H1 (cell line): ENCODE measurements around the gene HLA-DOB. TPM values are rescaled to one million over a fixed set of nuclear protein-coding genes. Genes with fewer than 3 reads are reported as not detected.
A peak's percentile ranks its signal among the peaks of the same experiment; 100 is the strongest.

Source experiments
- CTCF ChIA-PET: fragments of 300-600 bp; sonication (Branson Sonifier 250); formaldehyde crosslinking; loops from one replicate; lab custom pipeline; 2021; ENCODE audit not compliant: partially characterized antibody; lab: Charles Lee
- POLR2A ChIA-PET: fragments of 300-600 bp; sonication (Branson Sonifier 250); formaldehyde crosslinking; loops from one replicate; lab custom pipeline; 2021; ENCODE audit warnings: inconsistent platforms; ENCODE audit not compliant: partially characterized antibody; lab: Charles Lee
- DNase-seq, 2 experiments: peaks; one replicate each; pipeline versions ENCODE4 v3.0.0 to v3.0.0-alpha.2; 2010 to 2022; ENCODE audit warnings: low spot score in 2 of 2, low read depth in 1 of 2, mixed read lengths in 1 of 2
- FAIRE-seq: peaks from 2 replicates; lab custom pipeline; 2011; peaks lifted over from hg19 to GRCh38; lab: Jason Lieb, UNC
- H2AFZ ChIP-seq: 2 replicates; pipeline ENCODE4 v1.8.1; 2012; ENCODE audit warnings: low read length, inconsistent platforms
- H2AK5ac ChIP-seq: 2 replicates; pipeline ENCODE4 v1.6.1; 2013; ENCODE audit warnings: low read depth, low read length
- H2BK120ac ChIP-seq: replicated peaks from 2 replicates; pipeline ENCODE3; 2013; ENCODE audit warnings: low read depth, low read length, inconsistent platforms
- H2BK12ac ChIP-seq: 2 replicates; pipeline ENCODE4 v1.6.1; 2013; ENCODE audit warnings: low read depth, low read length
- H2BK15ac ChIP-seq: 2 replicates; pipeline ENCODE4 v1.6.1; 2013; ENCODE audit warnings: low read length
- H2BK20ac ChIP-seq: 2 replicates; pipeline ENCODE4 v1.6.1; 2013; ENCODE audit warnings: low read length
- H2BK5ac ChIP-seq: 2 replicates; pipeline ENCODE4 v1.6.1; 2013; ENCODE audit warnings: low read depth, low read length
- H3K14ac ChIP-seq: 2 replicates; pipeline ENCODE4 v1.6.1; 2013; ENCODE audit warnings: inconsistent platforms; ENCODE audit not compliant: insufficient read length
- H3K18ac ChIP-seq: 2 replicates; pipeline ENCODE4 v1.6.1; 2013; ENCODE audit warnings: low read length; ENCODE audit errors: extremely low read depth
- H3K23ac ChIP-seq: 2 replicates; pipeline ENCODE4 v1.6.1; 2013; ENCODE audit warnings: inconsistent platforms; ENCODE audit not compliant: insufficient read length
- H3K23me2 ChIP-seq: 2 replicates; pipeline ENCODE4 v1.6.1; 2013; ENCODE audit warnings: low read depth, low read length
- H3K27ac ChIP-seq: 2 replicates; pipeline ENCODE4 v1.6.1; 2011; ENCODE audit warnings: low read depth, low read length, inconsistent platforms
- H3K27me3 ChIP-seq, 4 experiments: replicated peaks in 1 of 4; 1 replicate in 1 of 4; 2 replicates in 3 of 4; pipeline versions ENCODE4 v1.6.1 to v1.8.1; 2011 to 2013; ENCODE audit warnings: low read length in 3 of 4, mild to moderate bottlenecking in 3 of 4, inconsistent platforms in 2 of 4, mixed read lengths in 2 of 4, moderate library complexity in 1 of 4; ENCODE audit not compliant: control insufficient read depth in 3 of 4, insufficient read depth in 3 of 4; ENCODE audit errors: extremely low read depth in 1 of 4
- H3K36me3 ChIP-seq, 4 experiments: 2 replicates each; pipeline versions ENCODE4 v1.6.1 to v1.8.1; 2011 to 2013; ENCODE audit warnings: mild to moderate bottlenecking in 4 of 4, low read length in 3 of 4, moderate library complexity in 2 of 4, control low read depth in 1 of 4, inconsistent platforms in 1 of 4; ENCODE audit not compliant: insufficient read depth in 4 of 4, control insufficient read depth in 2 of 4
- H3K4ac ChIP-seq: replicated peaks from 2 replicates; pipeline ENCODE3; 2013; ENCODE audit warnings: low read length, low read depth, mixed read lengths, inconsistent platforms; ENCODE audit not compliant: insufficient read length
- H3K4me1 ChIP-seq, 4 experiments: replicated peaks in 1 of 4; 1 replicate in 1 of 4; 2 replicates in 3 of 4; pipeline versions ENCODE4 v1.6.1 to v1.8.1; 2011 to 2013; ENCODE audit warnings: low read length in 3 of 4, inconsistent platforms in 2 of 4, mixed read lengths in 1 of 4; ENCODE audit not compliant: insufficient read depth in 4 of 4, control insufficient read depth in 3 of 4
- H3K4me2 ChIP-seq, 2 experiments: 2 replicates each; pipeline versions ENCODE4 v1.6.1 to v1.8.1; 2011 to 2013; ENCODE audit warnings: low read depth in 2 of 2, low read length in 2 of 2, control low read depth in 1 of 2, inconsistent platforms in 1 of 2, mild to moderate bottlenecking in 1 of 2; ENCODE audit not compliant: insufficient read depth in 1 of 2
- H3K4me3 ChIP-seq, 4 experiments: fragments of 200-600, 300-600 bp in 1 of 4; sonication (generic), shearing (Covaris generic), sonication (Bioruptor Twin) in 1 of 4; 2 replicates each; pipeline versions ENCODE4 v1.5.1 to v1.8.1; 2011 to 2016; ENCODE audit warnings: low read length in 4 of 4, low read depth in 3 of 4, control low read depth in 2 of 4, inconsistent platforms in 2 of 4, mild to moderate bottlenecking in 2 of 4, mixed read lengths in 1 of 4, moderate library complexity in 1 of 4; ENCODE audit not compliant: insufficient read depth in 2 of 4; ENCODE audit errors: extremely low read depth in 1 of 4
- H3K56ac ChIP-seq: replicated peaks from 2 replicates; pipeline ENCODE3; 2013; ENCODE audit warnings: low read depth, mild to moderate bottlenecking, mixed read lengths, low read length, inconsistent platforms; ENCODE audit not compliant: insufficient read length
- H3K79me1 ChIP-seq: 2 replicates; pipeline ENCODE4 v1.6.1; 2013; ENCODE audit warnings: low read depth, low read length, control low read depth
- H3K79me2 ChIP-seq, 2 experiments: 2 replicates each; pipeline versions ENCODE4 v1.6.1 to v1.8.1; 2012 to 2013; ENCODE audit warnings: low read length in 2 of 2, mild to moderate bottlenecking in 2 of 2, inconsistent platforms in 1 of 2; ENCODE audit not compliant: insufficient read depth in 2 of 2, control insufficient read depth in 1 of 2
- H3K9ac ChIP-seq, 4 experiments: replicated peaks in 1 of 4; 1 replicate in 1 of 4; 2 replicates in 3 of 4; pipeline versions ENCODE4 v1.6.1 to v1.8.1; 2011 to 2013; ENCODE audit warnings: low read depth in 3 of 4, low read length in 3 of 4, control low read depth in 2 of 4, mild to moderate bottlenecking in 2 of 4, moderate library complexity in 2 of 4, inconsistent platforms in 1 of 4; ENCODE audit errors: extremely low read depth in 1 of 4
- H3K9me3 ChIP-seq, 2 experiments: 2 replicates each; pipeline versions ENCODE4 v1.6.1 to v1.8.1; 2012 to 2013; ENCODE audit warnings: mild to moderate bottlenecking in 2 of 2, moderate library complexity in 2 of 2, control low read depth in 1 of 2, inconsistent platforms in 1 of 2, low read depth in 1 of 2, low read length in 1 of 2, mixed read lengths in 1 of 2; ENCODE audit not compliant: insufficient read depth in 2 of 2
- H4K20me1 ChIP-seq, 2 experiments: replicated peaks in 1 of 2; 2 replicates each; pipeline versions ENCODE3 to v1.8.1; 2011 to 2013; ENCODE audit warnings: inconsistent platforms in 2 of 2, low read length in 2 of 2, mild to moderate bottlenecking in 1 of 2; ENCODE audit not compliant: insufficient read depth in 2 of 2, control insufficient read depth in 1 of 2
- H4K5ac ChIP-seq: 2 replicates; pipeline ENCODE4 v1.6.1; 2013; ENCODE audit warnings: low read length, low read depth, mixed read lengths, inconsistent platforms; ENCODE audit not compliant: insufficient read length
- H4K8ac ChIP-seq: 2 replicates; pipeline ENCODE4 v1.8.0; 2013; ENCODE audit warnings: mild to moderate bottlenecking, moderate library complexity, low read length, inconsistent platforms; ENCODE audit not compliant: insufficient read depth; ENCODE audit errors: extremely low read depth
- H4K91ac ChIP-seq: replicated peaks from 2 replicates; pipeline ENCODE3; 2013; ENCODE audit warnings: low read length, mixed read lengths, inconsistent platforms; ENCODE audit not compliant: insufficient read length
- BACH1 ChIP-seq: IDR thresholded peaks from 2 replicates; pipeline ENCODE4 v1.6.1; 2012; ENCODE audit warnings: low read length, improper control_type of control experiment
- CBX8 ChIP-seq: fragments of 300-800, 300-1000 bp; sonication (generic); IDR thresholded peaks from 2 replicates; pipeline ENCODE4 v1.7.1; 2016; ENCODE audit warnings: low read depth, low read length, borderline replicate concordance
- CEBPB ChIP-seq: IDR thresholded peaks from 2 replicates; pipeline ENCODE4 v1.6.1; 2012; ENCODE audit warnings: low read depth, low read length
- EP300 ChIP-seq, 2 experiments: IDR thresholded peaks; 1 replicate in 1 of 2; 2 replicates in 1 of 2; pipeline ENCODE4 v1.6.1; 2011 to 2012; ENCODE audit warnings: low read depth in 2 of 2, low read length in 2 of 2, mild to moderate bottlenecking in 2 of 2, borderline replicate concordance in 1 of 2, inconsistent platforms in 1 of 2, moderate library complexity in 1 of 2
- FOSL1 ChIP-seq: IDR thresholded peaks from 2 replicates; pipeline ENCODE4 v1.6.1; 2011; ENCODE audit warnings: mild to moderate bottlenecking, low read depth, low read length, moderate library complexity; ENCODE audit not compliant: insufficient read depth
- MAX ChIP-seq: IDR thresholded peaks from 2 replicates; pipeline ENCODE4 v1.6.1; 2012; ENCODE audit warnings: inconsistent platforms
- RFX5 ChIP-seq: IDR thresholded peaks from 2 replicates; pipeline ENCODE4 v1.6.1; 2011; ENCODE audit warnings: low read depth, low read length, improper control_type of control experiment, borderline replicate concordance
- SAP30 ChIP-seq: fragments of 300-600 bp; sonication (generic); IDR thresholded peaks from 2 replicates; pipeline ENCODE4 v1.7.1; 2012; ENCODE audit warnings: low read length, moderate library complexity, mild to moderate bottlenecking, inconsistent platforms; ENCODE audit not compliant: insufficient read depth, insufficient replicate concordance
- SP4 ChIP-seq: IDR thresholded peaks from 2 replicates; pipeline ENCODE4 v1.6.1; 2012; ENCODE audit warnings: low read length, inconsistent platforms
- SUZ12 ChIP-seq: fragments of 200-600 bp; sonication (generic); IDR thresholded peaks from 2 replicates; pipeline ENCODE4 v1.6.1; 2012; ENCODE audit warnings: mild to moderate bottlenecking, inconsistent platforms, low read length, moderate library complexity, mixed read lengths
- TCF12 ChIP-seq: IDR thresholded peaks from 2 replicates; pipeline ENCODE4 v1.6.1; 2011; ENCODE audit warnings: low read depth, mild to moderate bottlenecking, low read length
- TEAD4 ChIP-seq: IDR thresholded peaks from 2 replicates; pipeline ENCODE4 v1.6.1; 2012; ENCODE audit warnings: low read depth, low read length, inconsistent platforms, mixed read lengths
- WGBS, 2 experiments: shearing (Covaris generic) in 1 of 2; methylation state at CpG; one replicate each; pipeline versions ENCODE4 v1.1.6 to v1.1.7; 2013 to 2015; ENCODE audit warnings: low lambda C conversion rate in 2 of 2, mixed read lengths in 2 of 2, inconsistent platforms in 1 of 2, low coverage in 1 of 2, missing lambda C conversion rate in 1 of 2; ENCODE audit not compliant: insufficient replicate concordance in 2 of 2, insufficient coverage in 1 of 2, insufficient read length in 1 of 2; ENCODE audit errors: extremely low coverage in 1 of 2, missing lambda C conversion rate in 1 of 2; 5-methylcytosine and 5-hydroxymethylcytosine counted together
- polyA plus RNA-seq, 7 experiments: library from polyadenylated mRNA; depleted of rRNA in 3 of 7; stranded (reverse) in 5 of 7; unstranded in 2 of 7; fragments of >200 nt in 5 of 7; fragments of 200-250 nt in 2 of 7; gene quantifications; 1 replicate in 5 of 7; 2 replicates in 1 of 7; 4 replicates in 1 of 7; pipeline versions ENCODE4 v1.2.1 to v1.2.3, GENCODE V29; 2011 to 2013; ENCODE audit warnings: missing spikeins in 2 of 7, mixed read lengths in 2 of 7
- total RNA-seq: library from RNA; stranded (reverse); fragmentation: NEBNext Ultra II Directional; extraction: Animal tissue kit (Norgen Biotek cat#: 25700); gene quantifications from 2 replicates; pipeline ENCODE4 v1.2.1, GENCODE V29; 2021

HLA-DOB gene
- total and polyA plus RNA-seq, 2 of the 8 experiments (the other 6 are each of a cell fraction or from before 2014, with no cell fraction given) = 0.35 TPM; not detected in 1

- CTCF ChIA-PET = interaction anchor here (1.0 to 19.9 kb wide), 9 partner anchors 8 to 82 kb away, joined by 3 to 402 read pairs (median 8); partner anchors contain the start of genes PSMB8 and TAP2
- TF ChIP-seq MAX = no peak
- no peak for TF ChIP-seq SAP30
- TF ChIP-seq SUZ12 = no peak
- no peak for TF ChIP-seq RFX5
- TF ChIP-seq CBX8 = no peak
- no peak for TF ChIP-seq CEBPB
- no peak for TF ChIP-seq TCF12
- no peak for TF ChIP-seq EP300 (IDR thresholded peaks at IDR 0.05; ENCODE audit: borderline replicate concordance in 1 of 2, low read depth in 2 of 2, low read length in 2 of 2)
- no peak for TF ChIP-seq SP4
- TF ChIP-seq TEAD4 = no peak
- TF ChIP-seq BACH1 = no peak
- TF ChIP-seq FOSL1 = no peak
Observed at GRCh38 chr6:32852018-32852843, 35.4 kb upstream of the HLA-DOB start.

More at GRCh38 chr6:32852018-32852843, 35.4 kb upstream of the HLA-DOB start:
- Histone ChIP-seq H4K91ac (no peak overlapping the region), H2BK12ac (no peak overlapping the region), H3K14ac (no peak overlapping the region), H2AK5ac (no peak overlapping the region), H3K79me2 (no peaks in the 10 kb centered on the region), H3K18ac (no peak overlapping the region), H3K4me3 (peak overlapping the region; percentile 59 to 77 (median 76)), H3K23me2 (peaks cover 13% of the 10 kb centered on the region), H2AFZ (peak overlapping the region; percentile 78; the same call in 1 of the 2 replicates), H2BK120ac (no peak overlapping the region), H4K20me1 (no peaks in the 10 kb centered on the region), H3K56ac (no peak overlapping the region), H3K4me2 (peak overlapping the region; percentile 98 to 99), H3K79me1 (no peaks in the 10 kb centered on the region), H3K36me3 (peaks cover 0 to 9% (median 0%) of the 10 kb centered on the region in 4 experiments; a peak in 4 of 8 replicates), H4K5ac (no peak overlapping the region), H3K9ac (peak overlapping the region in 2 of 4 experiments; percentile 54 to 61; a peak in 2 of 7 replicates), H2BK20ac (no peak overlapping the region), H2BK5ac (no peak overlapping the region), H3K27me3 (peaks cover 6 to 41% (median 36%) of the 10 kb centered on the region in 4 experiments), H3K4me1 (peaks cover 0 to 4% (median 1%) of the 10 kb centered on the region in 4 experiments; a peak in 4 of 7 replicates), H3K4ac (no peak overlapping the region), H3K9me3 (no peaks in the 10 kb centered on the region), H2BK15ac (no peak overlapping the region), H4K8ac (no peak overlapping the region), H3K27ac (no peak overlapping the region), H3K23ac (no peak overlapping the region)
- DNase-seq (no peak), FAIRE-seq (no peak)
- POLR2A ChIA-PET = interaction anchor here (1.3 to 4.0 kb wide), 3 partner anchors 13 to 118 kb away, joined by 5 to 49 read pairs (median 6); partner anchors contain the start of genes BRD2 and TAP2
- WGBS, 2 experiments = 63 to 100% methylated on average over 1 to 23 of the region's 23 CpGs
